Neural progenitor cell (in vitro differentiated cells): ENCODE results near the gene GCN1. TPM values are rescaled to one million over a fixed set of nuclear protein-coding genes. Genes with fewer than 3 reads are reported as not detected.

Experiments
- DNase-seq: peaks from one replicate; pipeline ENCODE4 v3.0.0-alpha.2; 2016; ENCODE audit warnings: low spot score
- H2AFZ ChIP-seq: fragments of 200-600 bp; sonication (generic); replicated peaks from 2 replicates; pipeline ENCODE4 v1.6.1; 2016; ENCODE audit warnings: antibody characterized with exemption
- H3F3A ChIP-seq: fragments of 200-600 bp; sonication (generic); 2 replicates; pipeline ENCODE4 v1.6.1; 2016; ENCODE audit warnings: antibody characterized with exemption, low read depth
- H3K27ac ChIP-seq: fragments of 200-600 bp; sonication (generic); 2 replicates; pipeline ENCODE4 v1.5.1; 2016; ENCODE audit warnings: mild to moderate bottlenecking
- H3K27me3 ChIP-seq: fragments of 200-600 bp; sonication (generic); 2 replicates; pipeline ENCODE4 v1.6.1; 2016; ENCODE audit warnings: mild to moderate bottlenecking, moderate library complexity
- H3K36me3 ChIP-seq: fragments of 200-600 bp; sonication (generic); 2 replicates; pipeline ENCODE4 v1.5.1; 2016
- H3K4me1 ChIP-seq: fragments of 200-600 bp; sonication (generic); 2 replicates; pipeline ENCODE4 v1.6.1; 2016; ENCODE audit warnings: mixed run types
- H3K4me2 ChIP-seq: fragments of 200-600 bp; sonication (generic); 2 replicates; pipeline ENCODE4 v1.6.1; 2016
- H3K4me3 ChIP-seq: fragments of 200-600 bp; sonication (generic); 2 replicates; pipeline ENCODE4 v1.5.1; 2016
- H3K79me2 ChIP-seq: fragments of 200-600 bp; sonication (generic); 2 replicates; pipeline ENCODE4 v1.6.1; 2016; ENCODE audit warnings: low read depth
- H3K9ac ChIP-seq: fragments of 200-600 bp; sonication (generic); 2 replicates; pipeline ENCODE4 v1.6.1; 2016
- H3K9me3 ChIP-seq: fragments of 200-600 bp; sonication (generic); 2 replicates; pipeline ENCODE4 v1.5.1; 2016; ENCODE audit warnings: low read depth
- H4K20me1 ChIP-seq: fragments of 200-600 bp; sonication (generic); 2 replicates; pipeline ENCODE4 v1.6.1; 2016; ENCODE audit warnings: low read depth
- H3K27ac Mint-ChIP-seq: 3 replicates; pipeline ENCODE4 v1.8.0; 2021; ENCODE audit warnings: mixed read lengths
- H3K27me3 Mint-ChIP-seq: 2 replicates; pipeline ENCODE4 v1.8.0; 2022; ENCODE audit warnings: low read depth, mild to moderate bottlenecking, inconsistent platforms, moderate library complexity, mixed read lengths; ENCODE audit not compliant: insufficient read depth
- H3K36me3 Mint-ChIP-seq: 3 replicates; pipeline ENCODE4 v1.8.0; 2021; ENCODE audit warnings: mixed read lengths
- H3K4me1 Mint-ChIP-seq: 3 replicates; pipeline ENCODE4 v1.8.0; 2021; ENCODE audit warnings: mixed read lengths
- H3K4me3 Mint-ChIP-seq: 3 replicates; pipeline ENCODE4 v1.8.0; 2021; ENCODE audit warnings: mild to moderate bottlenecking, moderate library complexity, mixed read lengths
- H3K9me3 Mint-ChIP-seq: 3 replicates; pipeline ENCODE4 v1.8.0; 2020; ENCODE audit warnings: mixed read lengths
- EZH2 ChIP-seq: fragments of 200-600 bp; sonication (generic); IDR thresholded peaks from 2 replicates; pipeline ENCODE4 v1.6.1; 2017; ENCODE audit warnings: antibody characterized with exemption, mild to moderate bottlenecking, moderate library complexity
- EZH2phosphoT487 ChIP-seq: fragments of 200-600 bp; sonication (generic); IDR thresholded peaks from 2 replicates; pipeline ENCODE4 v1.6.1; 2017; ENCODE audit warnings: antibody characterized with exemption
- total RNA-seq: library from RNA; depleted of rRNA; stranded (reverse); fragments of >200 nt; gene quantifications from 2 replicates; pipeline ENCODE4 v1.2.3, GENCODE V29; 2015; ENCODE audit warnings: low replicate concordance
- TF ChIP-seq, protein P1 (sequence below): fragments of 200-600 bp; sonication (generic); IDR thresholded peaks from 2 replicates; pipeline ENCODE4 v1.5.1; 2017; ENCODE audit warnings: antibody characterized with exemption, mild to moderate bottlenecking

The GCN1 gene
- total RNA-seq, 1 donor from 2014 or later, result 60.9 TPM

DNA sequence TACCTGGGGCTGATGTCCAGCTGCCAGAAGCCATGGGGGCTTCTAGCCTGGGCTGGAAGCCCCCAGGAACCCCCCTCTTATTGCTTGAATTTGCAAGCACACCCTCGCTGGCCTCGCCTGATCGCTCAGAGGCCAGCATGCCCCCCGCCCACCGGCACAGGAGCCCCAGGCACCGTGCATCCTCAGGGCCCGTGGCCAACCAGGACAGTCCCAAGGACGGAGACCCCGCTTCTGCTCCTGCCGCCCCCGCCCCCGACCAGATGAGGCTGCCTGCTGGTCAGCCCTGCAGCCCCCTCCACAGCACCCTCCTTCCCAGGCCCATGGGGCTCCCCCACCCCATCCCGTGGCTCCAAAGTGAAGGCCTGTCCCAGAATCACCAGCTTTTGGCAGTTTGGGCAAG, 99.2 kb downstream of the GCN1 start:
- Histone ChIP-seq H3K4me2 (no peak overlapping the region), H3K27ac (no peak overlapping the region), H3K79me2 (no peaks in the 10 kb centered on the region), H3F3A (peaks cover 28% of the 10 kb centered on the region), H3K9ac (no peak overlapping the region), H4K20me1 (peaks cover 11% of the 10 kb centered on the region), H3K9me3 (no peaks in the 10 kb centered on the region), H3K36me3 (no peaks in the 10 kb centered on the region), H3K27me3 (no peaks in the 10 kb centered on the region), H3K4me3 (no peak overlapping the region), H3K4me1 (peaks cover 35% of the 10 kb centered on the region), H2AFZ (no peak overlapping the region)
- Mint-ChIP-seq H3K27ac (no peak overlapping the region), H3K4me1 (peaks cover 54% of the 10 kb centered on the region), H3K27me3 (peaks cover 5% of the 10 kb centered on the region), H3K36me3 (peaks cover 7% of the 10 kb centered on the region), H3K9me3 (no peaks in the 10 kb centered on the region), H3K4me3 (no peak overlapping the region)
- DNase-seq, result no peak
- TF ChIP-seq EZH2 (no peak), EZH2phosphoT487 (no peak)
- TF ChIP-seq, protein P1, sequence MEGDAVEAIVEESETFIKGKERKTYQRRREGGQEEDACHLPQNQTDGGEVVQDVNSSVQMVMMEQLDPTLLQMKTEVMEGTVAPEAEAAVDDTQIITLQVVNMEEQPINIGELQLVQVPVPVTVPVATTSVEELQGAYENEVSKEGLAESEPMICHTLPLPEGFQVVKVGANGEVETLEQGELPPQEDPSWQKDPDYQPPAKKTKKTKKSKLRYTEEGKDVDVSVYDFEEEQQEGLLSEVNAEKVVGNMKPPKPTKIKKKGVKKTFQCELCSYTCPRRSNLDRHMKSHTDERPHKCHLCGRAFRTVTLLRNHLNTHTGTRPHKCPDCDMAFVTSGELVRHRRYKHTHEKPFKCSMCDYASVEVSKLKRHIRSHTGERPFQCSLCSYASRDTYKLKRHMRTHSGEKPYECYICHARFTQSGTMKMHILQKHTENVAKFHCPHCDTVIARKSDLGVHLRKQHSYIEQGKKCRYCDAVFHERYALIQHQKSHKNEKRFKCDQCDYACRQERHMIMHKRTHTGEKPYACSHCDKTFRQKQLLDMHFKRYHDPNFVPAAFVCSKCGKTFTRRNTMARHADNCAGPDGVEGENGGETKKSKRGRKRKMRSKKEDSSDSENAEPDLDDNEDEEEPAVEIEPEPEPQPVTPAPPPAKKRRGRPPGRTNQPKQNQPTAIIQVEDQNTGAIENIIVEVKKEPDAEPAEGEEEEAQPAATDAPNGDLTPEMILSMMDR, result no peak

DNA sequence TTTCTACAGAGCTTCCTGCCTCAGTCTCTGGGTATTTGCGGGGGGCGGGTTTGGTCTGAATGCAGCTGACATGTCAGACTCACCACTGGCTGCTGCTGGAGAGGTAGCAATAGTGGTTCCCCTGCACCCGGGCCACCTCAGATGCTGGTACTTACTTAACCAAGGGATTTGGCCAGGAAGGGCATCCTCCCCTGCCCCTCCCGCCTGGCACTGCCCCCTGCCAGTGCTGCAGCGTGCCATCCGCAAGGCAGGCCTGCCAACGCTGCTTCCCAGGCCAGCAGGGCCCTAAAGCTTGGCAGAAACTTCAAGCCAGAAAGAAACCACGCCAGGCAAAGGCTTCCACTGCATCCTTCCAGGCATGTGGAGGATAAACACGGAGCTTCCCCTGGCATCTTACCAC, 100.0 kb downstream of the GCN1 start:
- Histone ChIP-seq H2AFZ (no peak overlapping the region), H3K36me3 (no peaks in the 10 kb centered on the region), H3K4me3 (no peak overlapping the region), H3K9me3 (no peaks in the 10 kb centered on the region), H4K20me1 (peaks cover 6% of the 10 kb centered on the region), H3F3A (peaks cover 32% of the 10 kb centered on the region), H3K9ac (no peak overlapping the region), H3K27ac (peak overlapping the region; percentile 84), H3K27me3 (no peaks in the 10 kb centered on the region), H3K79me2 (no peaks in the 10 kb centered on the region), H3K4me2 (no peak overlapping the region), H3K4me1 (peaks cover 41% of the 10 kb centered on the region)
- no peak for DNase-seq
- no peaks in the 10 kb centered on the region for H3K9me3 Mint-ChIP-seq
- peak overlapping the region; percentile 54 for H3K4me3 Mint-ChIP-seq
- H3K27ac Mint-ChIP-seq, result no peak overlapping the region
- H3K36me3 Mint-ChIP-seq, result peaks cover 7% of the 10 kb centered on the region
- H3K4me1 Mint-ChIP-seq, result peaks cover 62% of the 10 kb centered on the region
- no peak for TF ChIP-seq EZH2phosphoT487
- TF ChIP-seq, protein P1, result no peak
- TF ChIP-seq EZH2, result no peak
- peaks cover 5% of the 10 kb centered on the region for H3K27me3 Mint-ChIP-seq

DNA sequence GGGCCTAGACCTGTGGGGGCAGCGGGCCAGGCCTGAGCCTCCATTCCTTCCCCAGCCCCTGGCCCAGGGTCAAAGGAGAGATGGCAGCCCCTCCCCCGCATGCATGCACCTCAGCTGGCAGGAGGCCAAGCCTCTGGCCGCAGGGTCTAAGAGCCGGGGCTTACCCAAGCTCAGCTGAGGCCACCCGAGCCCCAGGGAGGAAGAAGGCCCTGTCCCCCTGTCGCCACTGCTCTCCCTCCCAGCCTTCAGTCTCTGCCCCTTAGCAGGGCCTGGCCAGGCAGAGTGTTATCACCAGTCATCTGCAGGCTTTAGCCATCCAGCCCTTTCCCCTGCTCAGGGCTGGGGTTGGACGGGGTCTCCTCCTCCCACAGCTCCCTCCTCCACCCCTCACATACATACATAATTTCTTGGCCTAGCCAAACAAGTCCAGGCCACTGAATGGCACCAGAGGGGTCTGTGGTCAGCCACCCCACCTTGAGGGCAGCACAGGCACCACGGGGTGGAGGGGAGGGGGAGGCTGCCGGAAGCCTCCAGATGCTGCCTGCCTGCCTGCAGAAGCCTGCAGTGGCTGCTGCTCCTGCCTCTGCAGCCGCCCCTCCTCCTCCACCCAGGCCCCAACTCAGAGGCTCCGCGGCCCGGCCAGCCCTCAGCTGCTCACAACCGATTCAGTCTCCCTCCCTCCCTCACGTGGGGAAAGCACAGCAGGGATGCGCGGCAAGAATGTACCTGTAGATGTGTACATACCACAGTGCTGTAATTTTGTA, 100.7 kb downstream of the GCN1 start:
- no peaks in the 10 kb centered on the region for H3K79me2 ChIP-seq
- H3K9me3 Mint-ChIP-seq, result no peaks in the 10 kb centered on the region
- H3K9ac ChIP-seq, result no peak overlapping the region
- peaks cover 32% of the 10 kb centered on the region for H3F3A ChIP-seq
- H3K4me1 ChIP-seq, result peaks cover 41% of the 10 kb centered on the region
- DNase-seq, result peak; percentile 81
- no peak overlapping the region for H3K4me3 ChIP-seq
- H3K4me1 Mint-ChIP-seq, result peaks cover 68% of the 10 kb centered on the region
- peaks cover 7% of the 10 kb centered on the region for H3K36me3 Mint-ChIP-seq
- no peak for TF ChIP-seq EZH2phosphoT487
- TF ChIP-seq, protein P1, result no peak
- no peak for TF ChIP-seq EZH2
- H4K20me1 ChIP-seq, result peaks cover 6% of the 10 kb centered on the region
- H3K27ac Mint-ChIP-seq, result peak overlapping the region; percentile 79
- H3K27me3 ChIP-seq, result no peaks in the 10 kb centered on the region
- H3K27me3 Mint-ChIP-seq, result peaks cover 5% of the 10 kb centered on the region
- no peaks in the 10 kb centered on the region for H3K9me3 ChIP-seq
- H2AFZ ChIP-seq, result no peak overlapping the region
- peak overlapping the region; percentile 73 for H3K4me2 ChIP-seq
- peak overlapping the region; percentile 84 for H3K27ac ChIP-seq
- H3K36me3 ChIP-seq, result no peaks in the 10 kb centered on the region
- peak overlapping the region; percentile 72 for H3K4me3 Mint-ChIP-seq
